GM23338 (cell line): ENCODE measurements around the gene NRCAM.

Experiments
- CTCF ChIP-seq, 2 experiments: fragments of 200-600 bp in 1 of 2; sonication (generic) in 1 of 2; conservative IDR thresholded peaks; 2 replicates each; pipeline versions ENCODE4 v1.5.1 to v1.6.1; 2016 to 2017; ENCODE audit warnings: antibody characterized with exemption in 2 of 2, low read depth in 2 of 2, mild to moderate bottlenecking in 2 of 2, moderate library complexity in 1 of 2
- ETS1 ChIP-seq: IDR thresholded peaks from 2 replicates; pipeline ENCODE4 v1.6.1; 2016; ENCODE audit warnings: antibody characterized with exemption
- EZH2 ChIP-seq: fragments of 200-600 bp; sonication (generic); IDR thresholded peaks from one replicate; pipeline ENCODE4 v1.8.0; 2017; ENCODE audit warnings: antibody characterized with exemption, mild to moderate bottlenecking, low read depth; ENCODE audit not compliant: unreplicated experiment
- POLR2AphosphoS5 ChIP-seq: IDR thresholded peaks from 2 replicates; pipeline ENCODE4 v1.6.1; 2016; ENCODE audit warnings: antibody characterized with exemption, low read depth
- ZNF331 ChIP-seq: fragments of 250-450 bp; sonication (Bioruptor Pico); IDR thresholded peaks from 2 replicates; pipeline ENCODE4 v1.5.0; 2020; ENCODE audit warnings: low read depth, mild to moderate bottlenecking, moderate library complexity

DNA sequence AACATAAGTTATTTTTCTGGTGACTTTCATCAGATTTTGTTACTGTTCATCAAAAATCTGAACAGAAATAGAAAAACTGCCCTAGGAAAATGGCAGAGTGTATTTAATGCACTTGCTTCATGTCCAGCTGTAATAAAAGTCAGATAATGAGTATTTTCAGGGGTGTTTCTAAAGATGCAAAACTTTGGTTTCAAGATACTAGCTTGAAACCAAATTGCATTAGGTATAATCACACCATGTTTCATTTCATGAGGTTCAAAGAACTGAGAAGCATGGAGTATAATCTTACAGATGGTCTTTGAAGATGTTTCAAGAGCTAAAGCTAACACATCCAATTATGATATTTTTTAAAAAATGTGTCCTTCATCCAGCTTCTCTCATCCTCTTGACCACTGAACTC is 128.9 kb downstream of the NRCAM start:
- TF ChIP-seq CTCF (conservative IDR thresholded peaks at IDR 0.05; ENCODE audit: low read depth in 2 of 2) (no peak), ETS1 (no peak), EZH2 (no peak), POLR2AphosphoS5 (no peak), ZNF331 (CRISPR knock-in tag) (no peak)
